ENCODE measurements around the gene ZNF738.

ZNF738 gene

GRCh38 chr19:21423057-21424041 is 64.5 kb downstream of the ZNF738 start:
- no peak for DNase-seq
